ENCODE measurements around the gene FYTTD1. TPM values are rescaled to one million over a fixed set of nuclear protein-coding genes. Genes with fewer than 3 reads are reported as not detected.

Gene FYTTD1
- total and polyA plus RNA-seq, 2 donors (not counting 1 experiment from before 2014, with no cell fraction given), result 6.2 to 110 TPM

GRCh38 chr3:197736010-197736490 is 13.6 kb upstream of the FYTTD1 start:
- Mint-ChIP-seq H3K9me3 (ENCODE audit: insufficient read depth) (no peaks in the 10 kb centered on the region), H3K27ac (peak overlapping the region; percentile 99), H3K4me3 (peak overlapping the region; percentile 100), H3K27me3 (no peaks in the 10 kb centered on the region), H3K4me1 (peaks cover 53% of the 10 kb centered on the region)
- Histone ChIP-seq H3K27ac (ENCODE audit: low read length in 2 of 2) (peak overlapping the region; percentile 89 to 95), H3K4me1 (ENCODE audit: control insufficient read depth in 2 of 2, insufficient read depth in 2 of 2, low read length in 2 of 2) (peaks cover 47 to 52% of the 10 kb centered on the region in 2 donors), H3K9me3 (ENCODE audit: control extremely low read depth in 1 of 3, control insufficient read depth in 2 of 3, insufficient read depth in 1 of 3, low read length in 2 of 3) (no peaks in the 10 kb centered on the region), H2AFZ (ENCODE audit: insufficient read depth, low read depth, low read length, poor library complexity, severe bottlenecking) (peak overlapping the region; percentile 96), H3K36me3 (replicated peaks in 1 of 2; ENCODE audit: control extremely low read depth in 1 of 2, control insufficient read depth in 1 of 2, extremely low read depth in 1 of 2, insufficient read depth in 2 of 2, low read length in 1 of 2) (peaks cover 2 to 6% of the 10 kb centered on the region in 2 experiments), H3K4me2 (replicated peaks; ENCODE audit: low read depth, low read length, poor library complexity, severe bottlenecking) (peak overlapping the region; percentile 94), H3K4me3 (ENCODE audit: control extremely low read depth in 1 of 5, extremely low read depth in 1 of 5, insufficient read depth in 1 of 5, low read depth in 2 of 5, low read length in 4 of 5) (peak overlapping the region; percentile 35 to 93 (median 87)), H3K9ac (ENCODE audit: low read length) (peak overlapping the region; percentile 76), H3K27me3 (replicated peaks in 1 of 4; ENCODE audit: control extremely low read depth in 1 of 4, control insufficient read depth in 3 of 4, insufficient read depth in 4 of 4, low read length in 3 of 4) (no peaks in the 10 kb centered on the region), H3K79me2 (ENCODE audit: control insufficient read depth, insufficient read depth, low read length) (peaks cover 51% of the 10 kb centered on the region), H4K20me1 (ENCODE audit: control insufficient read depth, insufficient read depth, low read length, poor library complexity, severe bottlenecking) (peaks cover 19% of the 10 kb centered on the region)
- POLR2A ChIA-PET, result interaction anchor here (1.0 to 2.7 kb wide), 6 partner anchors 13 to 61 kb away, joined by 3 to 12 read pairs (median 3); partner anchors contain the start of genes FYTTD1 and LRCH3
- DNase-seq, result peak; percentile 59
- CTCF ChIA-PET, result interaction anchor here (0.7 to 1.7 kb wide), 5 partner anchors 9 to 61 kb away, joined by 3 to 5 read pairs (median 3); no protein-coding TSS in a partner anchor
- no peak for ATAC-seq (ENCODE audit: low read depth)
- intact Hi-C loops (cut with micrococcal nuclease), result loop anchor here (2.0 kb wide), 1 partner anchor 437 kb away; the partner anchor contains the start of gene DLG1
- TF ChIP-seq CTCF (IDR thresholded peaks at IDR 0.05), result no peak
- no peak for TF ChIP-seq EZH2 (IDR thresholded peaks at IDR 0.05; ENCODE audit: borderline replicate concordance, insufficient read depth, low read depth, low read length, poor library complexity, severe bottlenecking)
- 3% methylated on average over 16 of the region's 17 CpGs for WGBS (ENCODE audit: insufficient coverage)

All from B cell (primary cell).